ENCODE results near the gene SLC5A1.

SLC5A1 gene

DNA sequence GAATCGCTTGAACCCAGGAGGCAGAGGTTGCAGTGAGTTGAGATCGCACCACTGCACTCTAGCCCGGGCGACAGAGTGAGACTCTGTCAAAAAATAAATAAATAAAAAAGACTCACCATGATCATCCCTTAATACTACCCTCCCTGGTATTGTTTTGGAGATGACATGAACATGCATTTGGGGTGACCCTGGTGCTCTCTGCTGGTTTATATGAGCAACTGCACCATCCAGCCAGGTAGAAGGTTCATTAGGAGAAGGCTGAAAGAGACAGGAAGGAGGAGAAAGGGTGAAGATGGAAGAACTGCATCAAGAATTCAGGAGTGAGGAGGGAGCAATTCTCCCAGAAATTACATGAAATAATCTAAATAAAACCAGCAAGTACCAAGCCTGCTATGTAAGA, 37.8 kb downstream of the SLC5A1 start:
- peak; percentile 36 for DNase-seq

GRCh38 chr22:32082331-32082730, 39.3 kb downstream of the SLC5A1 start:
- no peak for DNase-seq
- TF ChIP-seq, protein P1, sequence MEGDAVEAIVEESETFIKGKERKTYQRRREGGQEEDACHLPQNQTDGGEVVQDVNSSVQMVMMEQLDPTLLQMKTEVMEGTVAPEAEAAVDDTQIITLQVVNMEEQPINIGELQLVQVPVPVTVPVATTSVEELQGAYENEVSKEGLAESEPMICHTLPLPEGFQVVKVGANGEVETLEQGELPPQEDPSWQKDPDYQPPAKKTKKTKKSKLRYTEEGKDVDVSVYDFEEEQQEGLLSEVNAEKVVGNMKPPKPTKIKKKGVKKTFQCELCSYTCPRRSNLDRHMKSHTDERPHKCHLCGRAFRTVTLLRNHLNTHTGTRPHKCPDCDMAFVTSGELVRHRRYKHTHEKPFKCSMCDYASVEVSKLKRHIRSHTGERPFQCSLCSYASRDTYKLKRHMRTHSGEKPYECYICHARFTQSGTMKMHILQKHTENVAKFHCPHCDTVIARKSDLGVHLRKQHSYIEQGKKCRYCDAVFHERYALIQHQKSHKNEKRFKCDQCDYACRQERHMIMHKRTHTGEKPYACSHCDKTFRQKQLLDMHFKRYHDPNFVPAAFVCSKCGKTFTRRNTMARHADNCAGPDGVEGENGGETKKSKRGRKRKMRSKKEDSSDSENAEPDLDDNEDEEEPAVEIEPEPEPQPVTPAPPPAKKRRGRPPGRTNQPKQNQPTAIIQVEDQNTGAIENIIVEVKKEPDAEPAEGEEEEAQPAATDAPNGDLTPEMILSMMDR (IDR thresholded peaks at IDR 0.05; ENCODE audit: low read depth, low read length, missing control alignments): no peak
- in situ Hi-C loops (cut with HindIII; ENCODE audit: low pct_ligation_motif_present, low sequenced_read_pairs): no loop called here
- Histone ChIP-seq H3K4me3 (ENCODE audit: low read depth, low read length) (no peak overlapping the region), H3K36me3 (replicated peaks) (no peaks in the 10 kb centered on the region), H3K27ac (no peak overlapping the region), H3K27me3 (replicated peaks) (no peaks in the 10 kb centered on the region)

More for the DNA sequence above, 37.8 kb downstream of the SLC5A1 start:
- H3K4me3 ChIP-seq (ENCODE audit: low read depth, low read length): no peak overlapping the region
- TF ChIP-seq, protein P1 (IDR thresholded peaks at IDR 0.05; ENCODE audit: low read depth, low read length, missing control alignments): peak; percentile 85
- H3K27me3 ChIP-seq (replicated peaks): peaks cover 5% of the 10 kb centered on the region
- no peak overlapping the region for H3K27ac ChIP-seq
- no peaks in the 10 kb centered on the region for H3K36me3 ChIP-seq (replicated peaks)
- in situ Hi-C loops (cut with HindIII; ENCODE audit: low pct_ligation_motif_present, low sequenced_read_pairs): no loop called here

GRCh38 chr22:32083000-32083399, 39.9 kb downstream of the SLC5A1 start:
- TF ChIP-seq, protein P1 (IDR thresholded peaks at IDR 0.05; ENCODE audit: low read depth, low read length, missing control alignments): no peak
- Histone ChIP-seq H3K27ac (no peak overlapping the region), H3K4me3 (ENCODE audit: low read depth, low read length) (no peak overlapping the region), H3K27me3 (replicated peaks) (no peaks in the 10 kb centered on the region), H3K36me3 (replicated peaks) (no peaks in the 10 kb centered on the region)
- in situ Hi-C loops (cut with HindIII; ENCODE audit: low pct_ligation_motif_present, low sequenced_read_pairs): no loop called here
- no peak for DNase-seq

GRCh38 chr22:32083814-32084213, 40.8 kb downstream of the SLC5A1 start:
- in situ Hi-C loops (cut with HindIII; ENCODE audit: low pct_ligation_motif_present, low sequenced_read_pairs): no loop called here
- H3K36me3 ChIP-seq (replicated peaks): no peaks in the 10 kb centered on the region
- H3K27me3 ChIP-seq (replicated peaks): no peaks in the 10 kb centered on the region
- TF ChIP-seq, protein P1 (IDR thresholded peaks at IDR 0.05; ENCODE audit: low read depth, low read length, missing control alignments): no peak
- H3K27ac ChIP-seq: no peak overlapping the region
- no peak for DNase-seq
- no peak overlapping the region for H3K4me3 ChIP-seq (ENCODE audit: low read depth, low read length)

DNA sequence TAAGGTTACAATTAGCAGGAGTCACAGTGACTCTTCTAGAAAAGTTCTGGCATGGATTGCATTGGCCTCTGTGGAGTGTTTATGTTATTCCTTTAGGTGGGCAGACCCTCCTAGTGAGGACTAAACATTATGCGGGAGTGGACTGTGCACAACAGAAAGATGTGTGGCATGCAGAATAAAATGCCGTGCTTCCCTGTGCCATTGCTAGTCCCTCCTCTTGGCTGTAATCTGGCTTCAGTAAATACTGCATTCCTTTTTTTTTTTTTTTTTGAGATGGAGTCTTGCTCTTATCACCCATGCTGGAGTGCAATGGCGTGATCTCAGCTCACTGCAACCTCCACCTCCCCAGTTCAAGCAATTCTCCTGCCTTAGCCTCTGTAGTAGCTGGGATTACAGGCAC, 45.0 kb downstream of the SLC5A1 start:
- peaks cover 2% of the 10 kb centered on the region for H3K27me3 ChIP-seq (replicated peaks)
- no peak for DNase-seq
- in situ Hi-C loops (cut with HindIII; ENCODE audit: low pct_ligation_motif_present, low sequenced_read_pairs): no loop called here
- no peaks in the 10 kb centered on the region for H3K36me3 ChIP-seq (replicated peaks)
- no peak overlapping the region for H3K27ac ChIP-seq
- no peak overlapping the region for H3K4me3 ChIP-seq (ENCODE audit: low read depth, low read length)
- TF ChIP-seq, protein P1 (IDR thresholded peaks at IDR 0.05; ENCODE audit: low read depth, low read length, missing control alignments): no peak

- in situ Hi-C loops (cut with HindIII; ENCODE audit: low pct_ligation_motif_present, low sequenced_read_pairs): no loop called here
- Histone ChIP-seq H3K27me3 (replicated peaks) (peaks cover 2% of the 10 kb centered on the region), H3K27ac (no peak overlapping the region), H3K4me3 (ENCODE audit: low read depth, low read length) (no peak overlapping the region), H3K36me3 (replicated peaks) (no peaks in the 10 kb centered on the region)
- TF ChIP-seq, protein P1 (IDR thresholded peaks at IDR 0.05; ENCODE audit: low read depth, low read length, missing control alignments): no peak
- no peak for DNase-seq
Observed at GRCh38 chr22:32097018-32097417, 54.0 kb downstream of the SLC5A1 start.
